ENCODE data around the gene MNT. TPM values are rescaled to one million over a fixed set of nuclear protein-coding genes. Genes with fewer than 3 reads are reported as not detected.
A peak's percentile ranks its signal among the peaks of the same experiment; 100 is the strongest.

The MNT gene
- total and polyA plus RNA-seq, 9 of the 15 experiments (the other 6 are each of a cell fraction or from before 2014, with no cell fraction given): 0.18 to 23.8 (median 5.3) TPM

- no peak for TF ChIP-seq ZFP91 (CRISPR knock-in tag; IDR thresholded peaks at IDR 0.05)
- no peak for TF ChIP-seq ZSCAN32 (CRISPR knock-in tag; IDR thresholded peaks at IDR 0.05)
- TF ChIP-seq SREBF2 (CRISPR knock-in tag; IDR thresholded peaks at IDR 0.05): no peak
- no peak for TF ChIP-seq ZNF165 (CRISPR knock-in tag; IDR thresholded peaks at IDR 0.05; ENCODE audit: borderline replicate concordance)
- TF ChIP-seq TOE1 (IDR thresholded peaks at IDR 0.05; ENCODE audit: borderline replicate concordance): no peak
- no peak for TF ChIP-seq TOE1 (CRISPR knock-in tag; IDR thresholded peaks at IDR 0.05; ENCODE audit: borderline replicate concordance, low read depth)
- no peak for TF ChIP-seq SREBF1 (IDR thresholded peaks at IDR 0.05; ENCODE audit: borderline replicate concordance, low read depth, low read length)
- peak in 1 of 2 experiments; percentile 92; a peak in 1 of 4 replicates for TF ChIP-seq SRF (CRISPR knock-in tag; IDR thresholded peaks at IDR 0.05)
- no peak for TF ChIP-seq ZNF75A (CRISPR knock-in tag; IDR thresholded peaks at IDR 0.05)
- TF ChIP-seq NR2F6 (CRISPR knock-in tag; IDR thresholded peaks at IDR 0.05): no peak
- no peak for TF ChIP-seq ZNF124 (CRISPR knock-in tag; IDR thresholded peaks at IDR 0.05)
- no peak for TF ChIP-seq RBM15 (IDR thresholded peaks at IDR 0.05; ENCODE audit: insufficient read depth, low read length)
- TF ChIP-seq CLOCK (CRISPR knock-in tag; IDR thresholded peaks at IDR 0.05; ENCODE audit: borderline replicate concordance): peak; percentile 39; the same call in 1 of the 2 replicates
- no peak for TF ChIP-seq ZNF354B (CRISPR knock-in tag; IDR thresholded peaks at IDR 0.05)
- no peak for TF ChIP-seq NR2C1 (IDR thresholded peaks at IDR 0.05)
- TF ChIP-seq NR2C1 (tag; IDR thresholded peaks at IDR 0.05): no peak
- TF ChIP-seq RCOR1 (IDR thresholded peaks at IDR 0.05; ENCODE audit: borderline replicate concordance in 1 of 2, low read depth in 2 of 2, low read length in 2 of 2): no peak
- no peak for TF ChIP-seq MLLT1 (IDR thresholded peaks at IDR 0.05)
These were observed 8.3 kb downstream of the MNT start (continued) for GRCh38 chr17:2392252-2393173.

Measured in K562 (cell line).